Measurements from ENCODE around the gene C16orf54.
"Not testable (repeated sequence)": the region's sequence is repeated elsewhere in the genome, so short reads cannot be mapped to it uniquely, and the experiment has no call there.

C16orf54 gene

DNA sequence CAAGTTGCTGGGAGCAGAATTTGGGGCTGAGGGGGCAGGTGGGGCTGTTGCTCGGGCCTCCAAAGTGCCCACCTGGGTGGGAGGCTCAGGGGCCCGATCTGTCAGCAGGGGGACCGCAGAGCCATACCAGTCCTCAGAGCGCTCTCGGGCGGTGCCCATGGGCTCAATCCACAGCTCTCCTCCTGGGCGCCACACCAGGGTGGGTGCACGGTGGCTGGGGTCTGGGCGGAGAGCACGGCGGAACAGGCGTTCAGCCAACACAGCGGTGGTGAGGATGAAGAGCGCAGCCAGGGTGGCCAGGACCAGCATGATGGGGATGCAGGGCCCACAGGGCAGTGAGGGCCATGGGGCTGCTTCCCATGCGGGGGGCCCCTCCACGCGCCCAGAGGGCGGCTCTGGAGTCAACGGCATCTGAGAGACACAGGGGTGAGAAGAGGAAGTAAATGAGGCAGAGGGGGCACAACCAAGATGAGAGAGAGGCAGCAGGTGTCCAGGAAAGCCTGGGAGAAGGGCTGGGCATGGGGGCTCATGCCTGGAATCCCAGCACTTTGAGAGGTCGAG, 1.2 kb downstream of the C16orf54 start:
- Histone ChIP-seq H3K4me1 (ENCODE audit: low read length) (peaks cover 15% of the 10 kb centered on the region), H3K9ac (ENCODE audit: low read length) (no peak overlapping the region), H3K9me3 (ENCODE audit: insufficient read depth, low read length) (no peaks in the 10 kb centered on the region), H3K79me2 (ENCODE audit: low read length) (no peaks in the 10 kb centered on the region), H3K27me3 (ENCODE audit: low read depth, low read length) (no peaks in the 10 kb centered on the region), H4K20me1 (ENCODE audit: insufficient read depth, low read length) (no peaks in the 10 kb centered on the region), H3K27ac (ENCODE audit: low read length) (no peak overlapping the region), H3K36me3 (replicated peaks; ENCODE audit: low read depth, low read length) (no peaks in the 10 kb centered on the region), H2AFZ (ENCODE audit: low read depth, low read length) (no peak overlapping the region), H3K4me3 (ENCODE audit: low read length) (no peak overlapping the region), H3K4me2 (ENCODE audit: low read length) (no peak overlapping the region)
- TF ChIP-seq EZH2phosphoT487 (IDR thresholded peaks at IDR 0.05; ENCODE audit: low read depth) (no peak), CTCF (IDR thresholded peaks at IDR 0.05; ENCODE audit: low read depth, low read length) (no peak)

GRCh38 chr16:29743827-29744531, 1.8 kb downstream of the C16orf54 start:
- Histone ChIP-seq H3K4me2 (ENCODE audit: low read length) (no peak overlapping the region), H3K4me3 (ENCODE audit: low read length) (no peak overlapping the region), H3K9me3 (ENCODE audit: insufficient read depth, low read length) (no peaks in the 10 kb centered on the region), H3K27me3 (ENCODE audit: low read depth, low read length) (no peaks in the 10 kb centered on the region), H3K27ac (ENCODE audit: low read length) (no peak overlapping the region), H3K79me2 (ENCODE audit: low read length) (no peaks in the 10 kb centered on the region), H3K4me1 (ENCODE audit: low read length) (peaks cover 19% of the 10 kb centered on the region), H3K36me3 (replicated peaks; ENCODE audit: low read depth, low read length) (no peaks in the 10 kb centered on the region), H3K9ac (ENCODE audit: low read length) (no peak overlapping the region), H4K20me1 (ENCODE audit: insufficient read depth, low read length) (no peaks in the 10 kb centered on the region), H2AFZ (ENCODE audit: low read depth, low read length) (no peak overlapping the region)
- no peak for TF ChIP-seq EZH2phosphoT487 (IDR thresholded peaks at IDR 0.05; ENCODE audit: low read depth)
- TF ChIP-seq CTCF (IDR thresholded peaks at IDR 0.05; ENCODE audit: low read depth, low read length): no peak

DNA sequence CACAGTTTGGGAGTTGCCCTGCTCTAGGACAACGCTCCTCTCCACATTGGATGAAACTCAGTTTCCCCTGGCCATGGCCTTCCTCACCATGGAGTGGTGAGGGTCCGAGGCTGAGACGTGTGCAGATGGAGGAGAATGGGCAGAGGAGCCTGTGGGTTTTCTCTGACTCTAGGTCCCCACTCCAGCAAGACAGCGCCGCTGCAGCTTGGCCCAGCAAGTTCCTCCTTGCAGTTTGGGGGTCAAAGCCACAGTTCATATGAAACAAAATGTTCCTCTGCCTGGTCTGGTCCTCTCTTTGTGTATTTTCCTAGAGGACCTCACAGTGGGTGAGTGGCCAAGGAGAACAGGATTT, 2.3 kb downstream of the C16orf54 start:
- no peaks in the 10 kb centered on the region for H3K36me3 ChIP-seq (replicated peaks; ENCODE audit: low read depth, low read length)
- no peak overlapping the region for H3K4me2 ChIP-seq (ENCODE audit: low read length)
- H3K9ac ChIP-seq (ENCODE audit: low read length): no peak overlapping the region
- H3K4me1 ChIP-seq (ENCODE audit: low read length): peaks cover 24% of the 10 kb centered on the region
- no peaks in the 10 kb centered on the region for H4K20me1 ChIP-seq (ENCODE audit: insufficient read depth, low read length)
- H3K27ac ChIP-seq (ENCODE audit: low read length): no peak overlapping the region
- H3K9me3 ChIP-seq (ENCODE audit: insufficient read depth, low read length): no peaks in the 10 kb centered on the region
- no peak overlapping the region for H3K4me3 ChIP-seq (ENCODE audit: low read length)
- H2AFZ ChIP-seq (ENCODE audit: low read depth, low read length): no peak overlapping the region
- no peak for TF ChIP-seq EZH2phosphoT487 (IDR thresholded peaks at IDR 0.05; ENCODE audit: low read depth)
- TF ChIP-seq CTCF (IDR thresholded peaks at IDR 0.05; ENCODE audit: low read depth, low read length): no peak
- H3K79me2 ChIP-seq (ENCODE audit: low read length): no peaks in the 10 kb centered on the region
- no peaks in the 10 kb centered on the region for H3K27me3 ChIP-seq (ENCODE audit: low read depth, low read length)

DNA sequence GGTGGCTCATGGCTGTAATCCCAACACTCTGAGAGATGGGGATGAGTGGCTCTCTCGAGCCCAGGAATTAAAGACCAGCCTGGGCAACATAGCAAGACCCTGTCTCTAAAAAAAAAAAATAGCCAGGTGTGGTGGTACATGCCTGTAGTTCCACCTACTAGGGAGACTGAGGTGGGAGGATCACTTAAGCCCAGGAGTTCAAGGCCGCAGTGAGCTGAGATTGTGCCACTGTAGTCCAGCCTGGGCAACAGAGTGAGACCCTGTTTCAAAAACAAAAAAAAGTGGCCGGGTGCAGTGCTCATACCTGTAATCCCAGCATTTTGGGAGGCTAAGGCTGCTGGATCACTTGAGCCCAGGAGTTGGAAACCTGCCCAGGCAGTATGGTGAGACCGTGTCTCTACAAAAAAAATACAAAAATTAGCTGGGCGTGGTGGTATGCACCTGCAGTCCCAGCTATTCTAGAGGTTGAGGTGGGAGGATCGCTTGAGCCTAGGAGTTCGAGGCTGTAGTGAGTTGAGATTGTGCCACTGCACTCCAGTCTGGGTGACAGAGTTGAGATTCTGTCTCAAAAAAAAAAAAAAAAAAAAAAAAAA, 3.0 kb downstream of the C16orf54 start:
- no peak overlapping the region for H3K9ac ChIP-seq (ENCODE audit: low read length)
- H3K4me1 ChIP-seq (ENCODE audit: low read length): peaks cover 31% of the 10 kb centered on the region
- H3K27me3 ChIP-seq (ENCODE audit: low read depth, low read length): no peaks in the 10 kb centered on the region
- H3K4me2 ChIP-seq (ENCODE audit: low read length): no peak overlapping the region
- no peaks in the 10 kb centered on the region for H3K9me3 ChIP-seq (ENCODE audit: insufficient read depth, low read length)
- no peak overlapping the region for H3K4me3 ChIP-seq (ENCODE audit: low read length)
- H4K20me1 ChIP-seq (ENCODE audit: insufficient read depth, low read length): no peaks in the 10 kb centered on the region
- no peak for TF ChIP-seq EZH2phosphoT487 (IDR thresholded peaks at IDR 0.05; ENCODE audit: low read depth)
- no peak for TF ChIP-seq CTCF (IDR thresholded peaks at IDR 0.05; ENCODE audit: low read depth, low read length)
- no peak overlapping the region for H3K27ac ChIP-seq (ENCODE audit: low read length)
- no peaks in the 10 kb centered on the region for H3K79me2 ChIP-seq (ENCODE audit: low read length)
- no peak overlapping the region for H2AFZ ChIP-seq (ENCODE audit: low read depth, low read length)
- no peaks in the 10 kb centered on the region for H3K36me3 ChIP-seq (replicated peaks; ENCODE audit: low read depth, low read length)

DNA sequence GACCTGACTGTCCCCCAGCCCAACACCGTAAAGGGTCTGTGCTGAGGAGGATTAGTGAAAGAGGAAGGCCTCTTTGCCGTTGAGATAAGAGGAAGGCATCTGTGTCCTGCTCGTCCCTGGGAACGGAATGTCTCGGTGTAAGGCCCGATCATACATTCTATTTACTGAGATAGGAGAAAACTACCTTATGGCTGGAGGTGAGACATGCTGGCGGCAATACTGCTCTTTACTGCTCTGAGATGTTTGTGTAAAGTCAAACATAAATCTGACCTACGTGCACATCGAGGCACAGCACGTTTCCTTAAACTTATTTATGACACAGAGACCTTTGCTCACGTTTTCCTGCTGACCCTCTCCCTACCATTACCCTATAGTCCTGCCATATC, 5.2 kb downstream of the C16orf54 start:
- not testable (repeated sequence) for H3K4me3 ChIP-seq (ENCODE audit: low read length); H3K9ac ChIP-seq (ENCODE audit: low read length); H3K27ac ChIP-seq (ENCODE audit: low read length); H3K36me3 ChIP-seq (replicated peaks; ENCODE audit: low read depth, low read length); H3K9me3 ChIP-seq (ENCODE audit: insufficient read depth, low read length); H3K4me2 ChIP-seq (ENCODE audit: low read length); H2AFZ ChIP-seq (ENCODE audit: low read depth, low read length); H4K20me1 ChIP-seq (ENCODE audit: insufficient read depth, low read length); H3K27me3 ChIP-seq (ENCODE audit: low read depth, low read length); H3K79me2 ChIP-seq (ENCODE audit: low read length)
- peaks cover 23% of the 10 kb centered on the region for H3K4me1 ChIP-seq (ENCODE audit: low read length)

- H3K9me3 ChIP-seq (ENCODE audit: insufficient read depth, low read length); H4K20me1 ChIP-seq (ENCODE audit: insufficient read depth, low read length); H3K36me3 ChIP-seq (replicated peaks; ENCODE audit: low read depth, low read length); H3K79me2 ChIP-seq (ENCODE audit: low read length); H3K9ac ChIP-seq (ENCODE audit: low read length); H3K4me3 ChIP-seq (ENCODE audit: low read length); H3K27ac ChIP-seq (ENCODE audit: low read length); H3K27me3 ChIP-seq (ENCODE audit: low read depth, low read length); H3K4me2 ChIP-seq (ENCODE audit: low read length); H2AFZ ChIP-seq (ENCODE audit: low read depth, low read length): not testable (repeated sequence)
- H3K4me1 ChIP-seq (ENCODE audit: low read length): peaks cover 18% of the 10 kb centered on the region
These were observed 5.7 kb downstream of the C16orf54 start for GRCh38 chr16:29739927-29740629.

All from OCI-LY3 (cell line).